Stimulated activated CD4-positive, alpha-beta T cell treated with anti-CD3 and anti-CD28 coated beads, Interleukin-15, amount 100 ng/mL, for 24 hours (primary cell): ENCODE measurements around the gene TIGD3.

Source experiments
- DNase-seq: peaks from one replicate; pipeline ENCODE4 v3.0.0-alpha.2; 2020

Gene TIGD3, protein sequence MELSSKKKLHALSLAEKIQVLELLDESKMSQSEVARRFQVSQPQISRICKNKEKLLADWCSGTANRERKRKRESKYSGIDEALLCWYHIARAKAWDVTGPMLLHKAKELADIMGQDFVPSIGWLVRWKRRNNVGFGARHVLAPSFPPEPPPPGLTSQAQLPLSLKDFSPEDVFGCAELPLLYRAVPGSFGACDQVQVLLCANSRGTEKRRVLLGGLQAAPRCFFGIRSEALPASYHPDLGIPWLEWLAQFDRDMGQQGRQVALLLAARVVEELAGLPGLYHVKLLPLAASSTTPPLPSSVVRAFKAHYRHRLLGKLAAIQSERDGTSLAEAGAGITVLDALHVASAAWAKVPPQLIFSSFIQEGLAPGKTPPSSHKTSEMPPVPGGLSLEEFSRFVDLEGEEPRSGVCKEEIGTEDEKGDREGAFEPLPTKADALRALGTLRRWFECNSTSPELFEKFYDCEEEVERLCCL

DNA sequence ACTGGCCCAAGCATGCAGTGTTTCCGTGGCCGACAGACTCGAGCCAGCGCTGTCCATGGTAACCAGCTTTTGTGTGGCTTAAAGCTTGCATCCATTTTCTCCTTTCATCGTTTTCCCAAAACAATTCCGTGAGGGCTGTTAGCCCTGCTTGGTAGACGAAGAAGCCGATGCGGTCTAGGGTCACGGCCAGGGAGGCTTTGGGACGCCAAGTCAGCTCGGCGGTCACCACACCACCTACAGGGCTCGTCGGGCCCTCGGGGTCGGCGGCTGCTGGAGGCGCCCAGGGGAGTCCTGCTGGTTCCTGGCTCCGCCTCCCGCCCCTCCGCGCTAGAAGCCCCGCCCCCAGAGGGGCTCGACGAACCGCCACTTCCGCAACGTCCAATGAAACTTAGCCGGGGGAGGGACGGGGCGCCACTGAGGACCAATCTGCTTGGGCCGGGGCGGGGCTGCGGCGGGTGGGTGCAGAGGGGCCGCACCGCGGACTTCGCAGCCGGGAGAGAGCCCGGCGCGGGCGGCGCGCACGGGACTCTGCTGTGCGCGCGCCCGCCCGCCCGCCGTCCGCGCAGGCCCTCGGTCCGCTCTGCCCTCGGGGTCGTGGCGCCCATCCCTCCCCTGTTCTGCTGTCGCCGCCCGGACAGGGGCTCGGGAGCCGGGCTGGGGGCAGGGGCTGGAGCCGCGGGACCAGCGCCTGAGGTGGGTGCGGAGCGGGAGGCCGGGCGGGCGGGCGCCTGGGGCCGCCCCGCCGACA, at the start of gene TIGD3:
Gene TIGD3, plus strand, starts transcription at position 487 of the 748 bp plus-strand sequence. CDS start 1,058 bp downstream, outside the sequence.
- DNase-seq: peak; percentile 99

DNA sequence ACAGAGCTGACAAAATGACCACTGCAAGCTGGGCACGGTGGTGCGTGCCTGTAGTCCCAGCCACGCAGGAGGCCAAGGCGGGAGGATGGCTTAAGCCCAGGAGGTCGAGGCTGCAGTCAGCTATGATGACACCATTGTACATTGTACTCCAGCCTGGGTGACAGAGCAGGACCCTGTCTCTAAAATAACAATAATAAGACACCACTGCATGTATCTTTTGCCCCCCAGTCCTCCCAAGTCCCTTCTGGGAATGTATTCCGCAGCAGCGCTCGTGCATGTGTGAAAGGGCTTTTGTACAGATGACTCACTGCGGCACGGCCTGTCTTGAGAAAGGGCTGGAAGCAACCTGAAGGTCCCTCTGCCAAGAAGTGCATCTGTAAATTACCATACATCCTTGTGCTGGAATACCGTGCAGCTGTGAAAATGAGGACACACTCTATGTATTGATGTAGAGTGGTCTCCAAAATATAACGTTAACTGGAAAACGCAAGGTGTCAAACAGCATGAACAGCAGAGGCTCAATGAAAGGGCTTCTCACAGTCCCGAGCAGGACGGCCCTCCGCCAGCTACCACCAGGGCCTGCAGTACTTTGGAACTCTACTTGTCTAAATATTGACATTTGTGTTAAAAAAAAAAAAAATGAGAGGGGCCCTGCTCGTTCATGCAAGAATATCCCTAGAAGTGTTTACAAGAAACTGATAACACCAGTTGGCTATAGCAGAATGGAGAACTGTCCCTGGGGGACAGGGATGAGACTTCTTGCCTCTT, 48.9 kb upstream of the TIGD3 start:
- no peak for DNase-seq

- DNase-seq: no peak
Observed at GRCh38 chr11:65307298-65308229, 47.0 kb upstream of the TIGD3 start.

DNA sequence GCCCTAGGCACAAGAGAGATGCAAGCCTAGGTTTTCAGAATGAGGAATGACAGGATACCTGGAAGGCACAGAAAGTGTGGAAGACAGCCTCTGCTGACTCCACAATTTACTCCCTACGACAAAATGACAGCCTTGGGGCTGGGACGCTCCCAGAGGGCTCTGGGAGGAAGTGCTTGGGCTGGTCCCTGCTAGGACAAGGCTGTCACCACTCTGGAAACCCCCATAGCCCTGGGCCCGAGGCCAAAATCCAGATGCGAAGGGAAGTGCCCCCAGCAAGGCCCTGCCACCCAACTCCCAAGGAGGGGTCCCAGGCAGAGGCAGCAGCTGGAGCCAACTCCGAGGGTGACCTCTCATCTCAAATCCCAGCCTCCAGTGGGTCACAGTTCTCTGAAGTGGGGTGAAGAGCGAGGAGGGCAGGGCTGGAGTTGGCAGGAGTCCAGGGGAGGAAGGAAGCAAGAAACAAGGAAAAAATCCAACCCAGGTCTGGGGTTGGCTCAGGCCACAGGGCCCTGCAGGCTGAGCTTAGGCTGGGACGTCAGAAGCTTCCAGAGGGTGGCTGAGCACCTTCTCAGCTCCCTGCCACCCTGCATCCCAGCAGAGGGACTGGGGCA, 46.2 kb upstream of the TIGD3 start:
- DNase-seq: no peak

GRCh38 chr11:65309006-65309405, 45.5 kb upstream of the TIGD3 start:
- DNase-seq: no peak

- no peak for DNase-seq
Observed at GRCh38 chr11:65310215-65310614, 44.3 kb upstream of the TIGD3 start.

DNA sequence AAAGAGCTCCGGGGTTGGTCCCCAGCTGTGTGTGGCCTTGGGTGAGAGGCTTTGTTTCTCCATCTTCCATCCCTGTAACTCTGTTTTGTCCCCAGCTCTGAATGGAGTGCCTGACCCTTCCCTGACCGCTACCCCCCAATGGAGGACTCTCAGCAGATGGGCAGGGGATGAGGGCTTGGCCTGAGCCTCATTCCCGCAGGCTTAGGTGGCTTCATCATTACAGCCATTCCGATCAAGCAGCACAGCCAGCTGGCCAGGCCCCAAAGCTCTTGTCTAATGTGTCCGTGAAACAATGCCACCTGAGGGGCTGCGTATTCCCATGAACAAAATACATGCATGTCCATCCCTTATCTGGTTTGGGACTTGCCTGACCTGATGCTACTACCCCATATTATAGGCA, 43.8 kb upstream of the TIGD3 start:
- DNase-seq: no peak

DNA sequence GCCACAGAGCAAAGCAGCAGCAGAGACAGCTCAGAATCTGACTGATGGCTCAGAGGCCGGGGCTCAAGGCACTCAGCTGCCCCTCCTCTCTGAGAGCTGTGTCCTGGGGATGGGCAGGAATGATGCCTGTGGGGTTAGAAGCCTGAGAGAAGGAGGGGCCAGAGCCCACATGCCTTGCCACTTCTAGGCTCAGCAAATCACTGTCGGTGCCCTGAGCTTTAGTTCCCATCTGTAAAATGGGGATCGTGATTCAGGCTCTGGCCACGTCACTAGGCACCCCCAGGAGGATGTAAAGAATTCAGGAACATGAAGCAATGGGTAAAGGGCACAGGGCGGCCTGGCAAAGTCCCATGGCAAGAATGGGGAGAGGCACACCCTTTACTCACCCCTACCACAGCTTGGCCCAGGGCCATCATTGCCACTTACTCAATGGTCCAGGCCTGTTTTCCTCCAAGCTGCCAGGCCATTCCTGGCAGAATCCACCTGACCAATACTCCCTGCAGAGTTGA, 43.3 kb upstream of the TIGD3 start:
- no peak for DNase-seq

DNA sequence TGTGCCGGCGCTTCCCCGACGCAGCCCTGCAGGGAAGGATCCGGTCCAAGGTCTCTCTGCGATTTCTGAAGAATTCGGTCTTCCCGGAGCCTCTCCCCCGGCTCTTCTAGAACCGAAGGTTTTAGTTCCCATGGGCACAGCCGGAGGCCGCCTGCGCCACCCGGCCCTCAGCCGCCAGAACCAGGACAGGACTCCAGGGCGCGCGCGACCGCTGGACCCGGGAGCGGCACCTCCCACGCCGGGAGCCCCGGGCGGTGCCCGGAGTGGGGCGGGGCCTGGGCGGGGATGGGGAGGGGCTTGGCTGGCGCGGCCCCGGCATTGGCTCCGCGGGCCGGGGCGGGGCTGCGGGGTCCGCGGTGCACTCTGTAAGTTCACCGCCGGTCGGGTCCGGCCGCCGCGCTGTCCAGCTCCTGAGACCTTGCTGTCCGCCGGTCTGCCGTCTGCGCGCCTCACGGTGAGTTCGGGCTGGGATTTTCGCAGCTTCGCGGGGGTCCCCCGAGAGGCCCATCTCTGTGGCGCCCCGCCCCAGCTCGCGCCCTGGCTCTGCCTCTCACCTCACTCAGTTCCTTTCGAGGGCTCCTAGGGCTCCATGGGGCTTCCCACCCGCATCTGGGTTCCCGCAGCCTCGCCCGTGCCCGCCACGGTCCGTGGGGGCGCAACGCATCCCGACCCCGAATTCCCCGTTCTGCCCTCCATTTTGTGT, 39.9 kb upstream of the TIGD3 start, which contains the start of gene CDC42EP2:
Gene CDC42EP2, plus strand, starts transcription at position 366 of the 703 bp plus-strand sequence. CDS start 6,033 bp downstream, outside the sequence.
- peak; percentile 83 for DNase-seq

- peak; percentile 88 for DNase-seq
Observed at GRCh38 chr11:65315204-65315865, 39.2 kb upstream of the TIGD3 start.

DNA sequence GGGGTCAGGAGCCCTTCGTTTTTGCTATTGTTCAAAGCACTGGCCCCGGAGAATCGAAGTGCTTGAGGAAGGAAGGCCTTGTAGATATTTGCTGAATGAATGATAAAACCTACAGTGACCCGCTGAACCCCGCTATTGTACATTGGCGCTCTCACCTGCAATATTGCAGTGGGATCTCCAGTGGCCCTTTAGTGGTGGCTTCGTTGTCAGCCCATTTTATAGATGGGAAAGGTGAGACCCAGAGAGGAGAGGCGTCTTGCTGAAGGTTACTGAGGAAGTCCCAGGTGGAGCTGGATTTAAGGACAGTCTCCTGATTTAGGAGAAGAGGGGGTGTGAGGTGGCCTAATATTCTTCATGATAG, 38.7 kb upstream of the TIGD3 start:
- DNase-seq: no peak

- no peak for DNase-seq
Observed at GRCh38 chr11:65316227-65317024, 38.1 kb upstream of the TIGD3 start.

- DNase-seq: no peak
Observed at GRCh38 chr11:65317025-65317786, 37.3 kb upstream of the TIGD3 start.

DNA sequence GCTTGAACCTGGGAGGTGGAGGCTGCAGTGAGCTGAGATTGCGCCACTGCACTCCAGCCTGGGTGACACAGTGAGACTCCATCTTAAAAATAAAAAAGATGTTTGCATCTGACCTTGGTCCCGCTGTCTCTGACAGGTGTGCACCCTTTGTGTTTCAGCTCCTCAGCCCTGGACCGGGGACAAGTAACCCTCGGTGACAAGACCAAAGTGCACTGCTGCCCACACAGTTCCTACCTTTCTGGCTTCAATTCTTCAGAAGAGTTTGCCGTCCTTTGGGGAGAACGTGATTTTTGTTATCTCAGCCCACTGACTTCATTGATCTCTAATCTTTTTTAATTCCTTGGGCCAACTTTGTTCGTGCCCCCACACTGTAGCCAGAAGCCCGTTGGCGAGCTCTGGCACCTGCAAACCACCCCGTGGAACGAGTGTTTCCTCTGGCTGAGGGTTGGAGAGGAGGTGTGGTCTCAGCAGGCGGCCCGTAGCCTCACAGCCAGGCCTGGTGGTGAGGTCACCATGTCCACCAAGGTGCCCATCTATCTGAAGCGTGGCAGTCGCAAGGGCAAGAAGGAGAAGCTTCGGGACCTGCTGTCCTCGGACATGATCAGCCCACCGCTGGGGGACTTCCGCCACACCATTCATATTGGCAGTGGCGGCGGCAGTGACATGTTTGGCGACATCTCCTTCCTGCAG, 34.0 kb upstream of the TIGD3 start:
- no peak for DNase-seq

DNA sequence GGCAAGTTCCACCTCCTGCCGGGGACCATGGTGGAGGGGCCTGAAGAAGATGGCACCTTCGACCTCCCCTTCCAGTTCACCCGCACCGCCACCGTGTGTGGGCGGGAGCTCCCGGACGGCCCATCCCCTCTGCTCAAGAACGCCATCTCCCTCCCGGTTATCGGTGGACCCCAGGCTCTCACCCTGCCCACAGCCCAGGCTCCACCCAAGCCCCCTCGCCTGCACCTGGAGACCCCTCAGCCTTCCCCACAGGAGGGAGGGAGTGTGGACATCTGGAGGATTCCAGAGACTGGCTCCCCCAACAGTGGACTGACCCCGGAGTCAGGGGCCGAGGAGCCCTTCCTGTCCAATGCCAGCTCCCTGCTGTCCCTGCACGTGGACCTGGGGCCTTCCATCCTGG, 33.5 kb upstream of the TIGD3 start:
- no peak for DNase-seq

DNA sequence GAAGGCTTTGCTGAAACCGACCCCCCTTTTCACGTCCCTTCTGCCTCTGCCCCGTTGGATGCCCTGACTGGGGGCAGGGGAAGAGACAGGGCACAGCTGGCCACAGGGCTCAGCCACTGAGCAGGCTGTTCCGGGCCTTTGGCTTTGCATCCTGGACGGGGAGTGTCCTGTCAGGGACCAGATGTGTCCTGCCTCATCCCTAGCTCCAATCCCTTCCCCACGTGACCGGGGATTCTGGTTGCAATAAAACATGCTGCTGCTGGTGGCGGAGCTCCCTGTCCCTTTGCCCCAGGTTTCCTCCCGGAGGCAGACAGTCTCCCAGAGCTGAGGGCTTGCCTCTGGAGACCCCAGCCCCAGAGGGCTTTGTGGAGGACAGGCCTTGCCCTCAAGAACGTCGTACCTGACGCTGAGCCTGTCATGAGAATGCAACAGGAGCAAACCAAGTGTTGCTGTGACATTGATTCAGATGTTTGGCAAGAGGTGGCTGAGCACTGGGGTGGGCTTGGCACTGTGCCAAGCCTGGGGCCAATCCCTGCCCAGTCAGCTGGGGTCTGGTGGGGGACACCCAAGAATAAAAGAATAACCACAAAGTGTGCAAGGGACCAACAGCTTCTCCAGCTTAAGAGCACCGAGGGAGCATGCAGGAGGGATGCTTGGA, 32.6 kb upstream of the TIGD3 start:
- DNase-seq: no peak

DNA sequence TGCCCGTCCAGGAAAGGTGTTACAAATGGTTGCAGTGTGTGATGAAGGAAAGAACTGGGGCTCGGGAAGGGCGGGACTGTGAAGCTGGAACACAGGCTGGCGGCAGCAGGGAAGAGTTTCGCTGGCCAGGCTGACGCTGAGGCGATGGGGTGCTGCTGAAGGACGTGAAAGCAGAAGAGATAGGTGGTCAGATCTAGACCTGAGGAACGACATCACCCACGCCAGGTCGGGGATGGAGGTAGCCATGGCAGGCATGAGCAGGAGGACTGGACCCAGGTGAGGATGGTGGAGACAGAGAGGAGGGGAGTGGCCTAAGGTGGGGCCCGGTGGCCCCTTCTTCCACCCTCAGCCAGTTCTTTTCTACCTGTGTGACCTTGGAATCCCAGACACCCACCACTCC, 30.7 kb upstream of the TIGD3 start:
- DNase-seq: no peak
